Panc1 (cell line): ENCODE data around the gene NPPB.

Experiments
- POLR2AphosphoS5 ChIP-seq: IDR thresholded peaks from 2 replicates; pipeline ENCODE4 v1.6.1; 2012; ENCODE audit warnings: mild to moderate bottlenecking, low read depth, low read length, moderate library complexity
- SIN3A ChIP-seq: IDR thresholded peaks from 2 replicates; pipeline ENCODE4 v1.6.1; 2012; ENCODE audit warnings: low read depth, mild to moderate bottlenecking, low read length, moderate library complexity, borderline replicate concordance; ENCODE audit not compliant: insufficient read depth
- TCF7L2 ChIP-seq: IDR thresholded peaks from 2 replicates; pipeline ENCODE4 v1.6.1; 2011; ENCODE audit warnings: mild to moderate bottlenecking, low read depth, low read length, inconsistent platforms
- TF ChIP-seq, protein P1 (sequence below): fragments of 450-650 bp; IDR thresholded peaks from 2 replicates; pipeline ENCODE4 v1.5.1; 2017; ENCODE audit warnings: mild to moderate bottlenecking
- TF ChIP-seq, protein P2 (sequence below), 2 experiments: IDR thresholded peaks; 2 replicates each; pipeline ENCODE4 v1.6.1; 2011 to 2012; ENCODE audit warnings: low read depth in 2 of 2, control low read depth in 1 of 2, low read length in 1 of 2, mild to moderate bottlenecking in 1 of 2, moderate library complexity in 1 of 2; ENCODE audit not compliant: insufficient read depth in 1 of 2

DNA sequence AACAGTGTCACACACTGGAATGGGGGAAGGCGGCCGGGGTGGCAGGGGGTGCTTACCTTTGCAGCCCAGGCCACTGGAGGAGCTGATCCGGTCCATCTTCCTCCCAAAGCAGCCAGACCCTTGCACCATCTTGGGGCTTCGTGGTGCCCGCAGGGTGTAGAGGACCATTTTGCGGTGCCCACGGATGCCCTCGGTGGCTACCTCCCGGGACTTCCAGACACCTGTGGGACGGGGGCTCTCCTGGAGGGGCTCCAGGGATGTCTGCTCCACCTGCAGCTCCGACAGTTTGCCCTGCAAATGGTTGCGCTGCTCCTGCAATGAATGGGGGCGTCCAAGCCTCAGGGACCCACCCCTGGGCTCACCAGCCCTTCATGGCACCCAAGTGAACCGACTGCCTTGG, 587 bp downstream of the NPPB start:
- TF ChIP-seq, protein P1, sequence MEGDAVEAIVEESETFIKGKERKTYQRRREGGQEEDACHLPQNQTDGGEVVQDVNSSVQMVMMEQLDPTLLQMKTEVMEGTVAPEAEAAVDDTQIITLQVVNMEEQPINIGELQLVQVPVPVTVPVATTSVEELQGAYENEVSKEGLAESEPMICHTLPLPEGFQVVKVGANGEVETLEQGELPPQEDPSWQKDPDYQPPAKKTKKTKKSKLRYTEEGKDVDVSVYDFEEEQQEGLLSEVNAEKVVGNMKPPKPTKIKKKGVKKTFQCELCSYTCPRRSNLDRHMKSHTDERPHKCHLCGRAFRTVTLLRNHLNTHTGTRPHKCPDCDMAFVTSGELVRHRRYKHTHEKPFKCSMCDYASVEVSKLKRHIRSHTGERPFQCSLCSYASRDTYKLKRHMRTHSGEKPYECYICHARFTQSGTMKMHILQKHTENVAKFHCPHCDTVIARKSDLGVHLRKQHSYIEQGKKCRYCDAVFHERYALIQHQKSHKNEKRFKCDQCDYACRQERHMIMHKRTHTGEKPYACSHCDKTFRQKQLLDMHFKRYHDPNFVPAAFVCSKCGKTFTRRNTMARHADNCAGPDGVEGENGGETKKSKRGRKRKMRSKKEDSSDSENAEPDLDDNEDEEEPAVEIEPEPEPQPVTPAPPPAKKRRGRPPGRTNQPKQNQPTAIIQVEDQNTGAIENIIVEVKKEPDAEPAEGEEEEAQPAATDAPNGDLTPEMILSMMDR: no peak
- TF ChIP-seq, protein P2, sequence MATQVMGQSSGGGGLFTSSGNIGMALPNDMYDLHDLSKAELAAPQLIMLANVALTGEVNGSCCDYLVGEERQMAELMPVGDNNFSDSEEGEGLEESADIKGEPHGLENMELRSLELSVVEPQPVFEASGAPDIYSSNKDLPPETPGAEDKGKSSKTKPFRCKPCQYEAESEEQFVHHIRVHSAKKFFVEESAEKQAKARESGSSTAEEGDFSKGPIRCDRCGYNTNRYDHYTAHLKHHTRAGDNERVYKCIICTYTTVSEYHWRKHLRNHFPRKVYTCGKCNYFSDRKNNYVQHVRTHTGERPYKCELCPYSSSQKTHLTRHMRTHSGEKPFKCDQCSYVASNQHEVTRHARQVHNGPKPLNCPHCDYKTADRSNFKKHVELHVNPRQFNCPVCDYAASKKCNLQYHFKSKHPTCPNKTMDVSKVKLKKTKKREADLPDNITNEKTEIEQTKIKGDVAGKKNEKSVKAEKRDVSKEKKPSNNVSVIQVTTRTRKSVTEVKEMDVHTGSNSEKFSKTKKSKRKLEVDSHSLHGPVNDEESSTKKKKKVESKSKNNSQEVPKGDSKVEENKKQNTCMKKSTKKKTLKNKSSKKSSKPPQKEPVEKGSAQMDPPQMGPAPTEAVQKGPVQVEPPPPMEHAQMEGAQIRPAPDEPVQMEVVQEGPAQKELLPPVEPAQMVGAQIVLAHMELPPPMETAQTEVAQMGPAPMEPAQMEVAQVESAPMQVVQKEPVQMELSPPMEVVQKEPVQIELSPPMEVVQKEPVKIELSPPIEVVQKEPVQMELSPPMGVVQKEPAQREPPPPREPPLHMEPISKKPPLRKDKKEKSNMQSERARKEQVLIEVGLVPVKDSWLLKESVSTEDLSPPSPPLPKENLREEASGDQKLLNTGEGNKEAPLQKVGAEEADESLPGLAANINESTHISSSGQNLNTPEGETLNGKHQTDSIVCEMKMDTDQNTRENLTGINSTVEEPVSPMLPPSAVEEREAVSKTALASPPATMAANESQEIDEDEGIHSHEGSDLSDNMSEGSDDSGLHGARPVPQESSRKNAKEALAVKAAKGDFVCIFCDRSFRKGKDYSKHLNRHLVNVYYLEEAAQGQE (IDR thresholded peaks at IDR 0.05; ENCODE audit: insufficient read depth in 1 of 2, low read depth in 2 of 2, low read length in 1 of 2): no peak; a peak in 1 of 4 replicates
- no peak for TF ChIP-seq POLR2AphosphoS5
- TF ChIP-seq SIN3A: no peak
- no peak for TF ChIP-seq TCF7L2
